ENCODE measurements around the gene ZNF12.
"Not testable (repeated sequence)": the region's sequence is repeated elsewhere in the genome, so short reads cannot be mapped to it uniquely, and the experiment has no call there.

GRCh38 chr7:6750173-6750572 is 43.4 kb upstream of the ZNF12 start:
- TF ChIP-seq CTCF (conservative IDR thresholded peaks at IDR 0.05; ENCODE audit: low read depth, low read length); EZH2phosphoT487 (IDR thresholded peaks at IDR 0.05; ENCODE audit: borderline replicate concordance, low read length): not testable (repeated sequence)
